T-helper 22 cell (primary cell): Measurements from ENCODE around the gene LCA5L.

ENCODE experiments used
- DNase-seq: peaks from one replicate; pipeline ENCODE4 v3.0.0-alpha.2; 2020; ENCODE audit warnings: low read depth

LCA5L gene

GRCh38 chr21:39445321-39446269 is at the start of gene LCA5L:
LCA5L (minus strand) TSS chr21:39445778; CDS start chr21:39428493, 17,285 bp downstream.
- DNase-seq = peak; percentile 78

DNA sequence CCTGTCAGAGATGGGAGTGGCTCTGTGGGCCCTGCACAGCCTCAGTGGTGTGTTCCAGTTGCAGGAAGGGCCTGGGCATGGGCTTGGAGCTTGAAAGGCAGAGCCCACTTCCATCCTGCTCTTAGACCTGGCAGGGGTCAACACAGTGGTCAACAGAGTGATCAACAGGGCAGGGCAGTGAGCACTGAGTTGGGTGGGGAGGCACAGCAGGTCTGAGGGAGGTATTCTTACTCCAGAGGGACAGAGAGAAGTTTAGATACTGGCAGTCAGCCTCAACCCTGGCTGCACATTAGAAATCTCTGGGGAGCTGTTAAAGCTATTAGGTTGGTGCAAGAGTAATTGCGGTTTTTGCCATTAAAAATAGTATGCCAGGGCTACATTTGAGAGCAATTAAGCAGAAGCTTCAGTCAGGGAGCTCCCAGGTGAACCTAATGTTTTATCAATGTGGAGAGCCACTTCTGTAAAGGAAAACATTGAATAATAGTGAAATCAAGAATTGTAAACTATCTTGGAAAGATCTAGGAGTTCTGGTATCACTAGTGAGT is 43.9 kb upstream of the LCA5L start:
- DNase-seq = no peak

DNA sequence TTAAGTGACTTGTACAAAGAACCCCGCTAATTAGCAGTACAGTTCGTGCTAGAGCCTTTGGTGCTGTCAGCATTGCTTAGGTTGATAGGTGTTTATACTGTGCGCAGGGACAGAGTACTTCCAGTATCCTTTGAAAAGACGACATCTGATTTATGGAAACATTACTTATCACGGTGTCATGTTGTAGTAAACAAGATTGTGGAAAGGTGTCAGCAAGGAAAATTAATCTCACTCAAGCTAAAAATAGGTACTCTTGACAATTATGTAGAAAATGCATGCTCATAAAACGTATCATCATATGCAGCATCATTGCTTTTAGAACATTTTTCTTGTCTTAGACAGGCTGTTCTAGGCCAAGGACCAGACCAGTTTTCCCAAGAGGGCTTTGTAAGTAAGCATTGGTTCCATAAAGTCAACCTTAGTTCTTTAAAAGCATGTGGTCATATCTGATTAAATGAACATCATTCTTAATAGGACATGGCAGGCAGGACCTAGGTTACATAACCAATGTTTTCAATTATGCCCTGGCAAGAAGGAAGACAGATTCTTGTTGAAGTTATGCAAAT is 39.2 kb upstream of the LCA5L start:
- no peak for DNase-seq

DNA sequence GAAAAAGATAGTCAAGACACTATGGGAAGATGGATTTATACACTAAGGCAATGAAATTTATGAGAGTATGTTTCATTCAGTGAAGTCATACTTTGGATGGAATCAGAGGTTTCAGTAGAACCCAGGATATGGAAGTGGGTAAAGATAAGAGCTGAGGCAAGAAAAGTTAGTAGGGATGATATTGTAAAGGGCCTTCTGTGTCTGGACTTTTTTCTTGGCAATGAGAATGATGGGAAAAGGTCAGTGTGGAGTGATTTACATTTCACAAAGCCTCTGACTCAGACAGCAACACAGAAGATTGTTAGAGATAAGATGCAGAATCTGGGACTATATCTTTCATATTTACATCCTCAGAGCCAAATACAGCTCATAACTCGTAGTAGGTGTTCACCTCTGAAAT is 38.3 kb upstream of the LCA5L start:
- DNase-seq = no peak

GRCh38 chr21:39481886-39482285 is 36.3 kb upstream of the LCA5L start:
- DNase-seq = no peak

DNA sequence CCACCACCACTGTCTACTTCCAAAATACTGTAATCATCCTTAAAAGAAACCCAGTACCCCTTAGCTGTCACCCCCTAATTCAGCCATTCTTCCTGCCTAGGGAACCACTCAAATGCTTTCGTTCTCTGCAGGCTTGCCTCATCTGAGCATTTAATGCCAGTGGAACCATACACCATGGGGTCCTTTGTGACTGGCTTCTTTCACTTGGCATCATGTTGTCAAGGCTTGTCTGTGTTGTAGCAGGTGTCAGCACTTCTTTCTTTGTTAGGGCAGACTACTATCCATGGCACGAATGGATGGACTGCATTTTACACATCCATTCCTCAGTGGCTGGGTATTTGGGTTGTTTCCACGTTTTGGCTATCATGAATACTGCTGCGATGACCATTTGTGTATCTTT is 34.7 kb upstream of the LCA5L start:
- DNase-seq = no peak

GRCh38 chr21:39479814-39480182 is 34.2 kb upstream of the LCA5L start:
- DNase-seq = no peak

DNA sequence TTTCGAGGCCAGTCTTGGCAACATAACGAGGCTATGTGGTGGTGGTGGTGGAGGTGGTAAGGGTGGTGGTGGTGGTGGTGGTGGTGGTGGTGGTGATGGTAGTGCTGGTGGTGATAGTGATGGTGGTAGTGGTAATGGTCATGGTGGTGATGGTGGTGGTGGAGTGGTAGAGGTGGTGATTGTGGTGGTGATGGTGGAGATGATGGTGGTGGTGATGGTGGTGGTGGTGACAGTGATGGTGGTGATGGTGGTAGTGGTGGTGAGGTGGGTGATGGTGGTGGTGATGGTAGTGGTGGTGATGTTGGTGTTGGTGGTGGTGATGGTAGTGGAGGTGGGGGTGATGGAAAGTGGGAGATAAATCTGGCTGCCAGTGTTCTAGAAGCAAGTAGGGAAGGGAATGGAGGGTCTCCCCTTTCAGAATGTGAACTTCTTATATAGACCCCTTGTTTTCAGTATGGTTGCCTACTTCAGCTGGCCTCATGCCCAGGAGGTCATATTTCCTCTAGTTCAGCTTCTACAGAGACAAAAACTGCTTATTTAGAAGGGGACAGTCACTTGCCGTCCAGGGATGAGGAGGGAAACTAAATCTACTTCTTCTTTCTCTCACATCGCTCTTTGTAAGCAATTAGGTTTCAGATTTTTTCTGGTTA is 33.7 kb upstream of the LCA5L start:
- no peak for DNase-seq

- DNase-seq = no peak
These were observed 29.0 kb upstream of the LCA5L start for GRCh38 chr21:39474611-39475010.

DNA sequence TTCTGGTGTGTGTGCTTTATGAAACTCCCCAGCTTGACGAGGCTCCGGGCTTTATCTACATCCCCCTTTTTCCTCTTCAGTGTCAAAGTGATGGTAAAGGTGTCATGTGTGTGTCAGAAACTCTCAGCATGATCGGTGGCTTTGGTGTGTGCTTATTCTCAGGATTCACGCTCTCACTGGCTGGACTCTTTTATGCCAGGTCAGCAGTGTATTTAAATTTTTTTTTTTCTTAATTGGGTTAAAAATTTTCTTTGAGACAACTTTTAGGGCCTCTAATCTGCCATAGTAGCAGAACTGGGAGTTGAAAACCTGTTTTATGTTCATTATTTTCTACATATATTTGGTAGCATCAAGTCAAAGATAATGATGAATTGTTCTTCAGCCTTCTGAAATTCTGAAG is 27.2 kb upstream of the LCA5L start:
- no peak for DNase-seq

DNA sequence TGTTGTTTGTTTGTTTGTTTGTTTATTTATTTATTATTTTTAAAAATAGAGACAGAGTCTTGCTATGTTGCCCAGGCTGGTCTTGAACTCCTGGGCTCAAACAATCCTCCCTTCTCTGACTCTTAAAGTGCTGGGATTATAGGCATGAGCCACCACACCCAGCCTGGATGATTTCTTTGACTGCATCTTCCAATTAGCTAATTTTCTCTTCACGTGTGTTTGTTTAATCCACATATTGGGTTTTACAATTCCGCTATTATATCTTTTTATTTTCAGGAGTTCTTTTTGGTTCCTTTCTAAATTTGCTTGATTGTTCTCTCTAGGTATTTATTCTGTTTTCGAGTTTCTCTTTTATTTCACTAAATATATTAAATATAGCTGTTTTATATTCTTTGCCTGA is 26.0 kb upstream of the LCA5L start:
- DNase-seq = no peak

DNA sequence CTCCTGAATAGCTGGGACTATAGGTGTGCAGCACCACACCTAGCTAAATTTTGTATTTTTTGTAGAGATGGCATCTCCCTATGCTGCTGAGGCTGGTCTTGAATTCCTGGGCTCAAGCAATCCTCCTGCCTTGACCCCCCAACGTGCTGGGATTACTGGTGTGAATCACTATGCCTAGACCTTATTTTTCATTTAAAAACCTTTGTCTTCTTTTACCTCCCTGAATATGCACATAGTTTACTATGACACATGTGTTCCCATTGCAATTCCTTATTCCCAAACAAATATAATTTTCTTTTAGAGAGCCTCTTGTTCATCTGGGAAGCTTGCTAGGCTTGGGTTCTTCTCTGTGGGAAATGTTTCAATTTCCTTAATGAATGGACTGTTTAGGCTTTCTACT is 23.0 kb upstream of the LCA5L start:
- DNase-seq = no peak

DNA sequence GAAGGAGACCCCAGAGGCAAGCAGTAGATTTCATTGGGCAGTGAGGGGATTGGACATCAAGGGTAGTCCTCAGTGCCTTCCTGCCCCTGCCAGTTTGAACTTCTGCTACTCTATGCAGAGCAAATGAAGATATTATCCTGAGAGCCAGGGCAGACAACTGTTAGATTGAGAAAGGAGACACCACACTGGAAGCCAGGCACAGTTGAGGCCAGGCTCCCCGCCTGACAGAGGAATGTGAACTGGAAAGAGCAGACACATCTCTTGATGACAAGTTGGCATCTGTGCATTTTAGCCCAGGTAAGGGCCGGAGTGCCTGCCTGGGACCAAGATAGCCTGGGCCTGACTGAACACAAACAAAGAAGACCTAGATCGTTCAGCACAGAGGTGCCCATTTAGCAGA is 22.2 kb upstream of the LCA5L start:
- DNase-seq = no peak

DNA sequence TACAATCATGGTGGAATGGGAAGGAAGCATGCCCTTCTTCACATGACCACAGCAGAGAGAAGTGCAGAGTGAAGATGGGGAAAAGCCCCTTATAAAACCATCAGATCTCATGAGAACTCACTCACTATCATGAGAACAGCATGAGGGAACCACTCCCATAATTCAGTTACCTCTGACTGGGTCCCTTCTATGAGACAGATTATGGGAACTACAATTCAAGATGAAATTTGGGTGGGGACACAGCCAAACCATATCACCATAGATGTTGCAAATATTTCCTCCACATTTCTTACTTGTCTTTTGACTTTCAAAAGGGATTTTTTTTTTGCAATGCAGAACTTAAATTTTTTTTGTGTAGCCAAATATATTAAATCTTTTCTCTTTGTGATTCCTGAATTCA is 21.0 kb upstream of the LCA5L start:
- no peak for DNase-seq

- no peak for DNase-seq
These were observed 17.7 kb upstream of the LCA5L start for GRCh38 chr21:39463308-39463707.

- DNase-seq = no peak
These were observed 15.8 kb upstream of the LCA5L start for GRCh38 chr21:39461419-39461818.

DNA sequence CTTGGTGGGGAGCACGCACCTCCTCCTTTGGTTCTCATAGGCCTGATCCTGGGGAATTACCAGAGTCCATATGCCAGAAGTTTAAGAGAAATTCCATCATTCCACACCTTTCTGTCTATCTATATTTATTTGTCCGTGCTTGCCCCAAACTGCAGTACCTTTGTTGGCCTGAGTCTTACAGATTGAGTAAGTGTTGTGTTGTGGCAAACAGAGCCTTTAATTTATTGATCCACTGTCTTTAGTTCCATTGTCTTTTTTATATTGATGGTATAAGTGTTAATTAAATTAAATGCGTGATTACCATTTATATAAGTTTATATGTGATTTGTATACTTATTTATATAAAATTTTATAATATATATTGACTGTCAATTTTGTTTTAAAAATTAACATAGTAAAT is 11.1 kb upstream of the LCA5L start:
- DNase-seq = no peak

DNA sequence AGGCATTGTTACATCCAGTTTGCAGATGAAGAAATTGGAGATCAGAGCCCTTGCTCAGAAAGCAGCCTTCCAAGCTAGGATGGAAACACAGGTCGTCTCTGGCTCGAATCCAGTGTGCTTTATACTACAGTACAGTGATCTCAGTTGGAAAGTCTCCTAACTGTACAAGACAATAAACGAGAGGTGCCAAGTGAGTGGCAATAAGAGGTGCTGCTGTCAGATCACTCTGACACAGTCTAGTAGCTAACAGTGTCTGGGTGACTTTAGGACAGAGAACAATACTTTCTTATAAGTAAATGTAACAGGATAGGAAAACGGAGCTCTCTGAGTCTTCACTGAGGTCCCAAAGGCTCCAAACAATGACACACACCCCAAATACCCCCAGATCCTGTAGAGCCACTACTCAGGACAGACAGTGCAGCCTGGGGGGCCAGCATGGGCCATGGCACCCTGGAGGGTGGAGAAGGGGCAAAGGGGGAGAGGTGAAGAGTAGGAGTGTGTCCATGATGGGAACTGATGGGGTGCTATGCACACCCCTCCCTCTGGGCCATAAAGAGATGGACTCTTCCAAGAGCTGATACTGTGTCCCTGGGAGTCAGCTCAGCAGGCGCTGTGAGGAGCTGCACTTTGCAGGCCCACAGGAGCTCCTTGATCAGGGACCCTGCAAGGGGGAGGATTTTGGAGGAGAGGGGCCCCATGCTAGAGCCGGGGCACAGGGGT is 9.5 kb upstream of the LCA5L start:
- DNase-seq = no peak

- DNase-seq = no peak
These were observed 8.1 kb upstream of the LCA5L start for GRCh38 chr21:39453571-39454179.

- no peak for DNase-seq
These were observed 7.4 kb upstream of the LCA5L start for GRCh38 chr21:39452970-39453342.

GRCh38 chr21:39452207-39452969 is 6.8 kb upstream of the LCA5L start:
- DNase-seq = no peak
